Measurements from ENCODE around the gene SLC35F4. TPM values are rescaled to one million over a fixed set of nuclear protein-coding genes. Genes with fewer than 3 reads are reported as not detected.
A peak's percentile ranks its signal among the peaks of the same experiment; 100 is the strongest.
"Not testable (repeated sequence)": the region's sequence is repeated elsewhere in the genome, so short reads cannot be mapped to it uniquely, and the experiment has no call there.

The SLC35F4 gene
- polyA plus RNA-seq, 6 donors from 2014 or later = not detected

DNA sequence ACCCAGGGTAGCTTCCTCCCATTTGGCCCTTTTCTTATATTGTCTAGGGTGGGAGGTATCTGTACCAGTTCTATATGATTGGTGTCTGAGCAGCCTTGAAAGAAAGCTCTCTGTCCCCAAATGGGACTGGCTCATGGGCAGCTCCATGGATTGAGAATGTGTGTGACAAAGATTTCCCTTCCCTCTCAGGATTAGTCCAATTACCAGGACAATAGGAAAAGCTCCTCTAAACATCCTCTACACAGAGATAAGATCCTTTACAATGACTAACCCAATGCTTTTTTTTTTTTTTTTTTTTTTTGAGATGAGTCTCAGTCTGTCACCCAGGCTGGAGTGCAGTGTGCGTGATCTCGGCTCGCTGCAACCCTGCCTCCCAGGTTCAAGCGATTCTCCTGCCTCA lies 112.1 kb downstream of the SLC35F4 start:
- Mint-ChIP-seq H3K27ac (no peak overlapping the region), H3K4me3 (no peak overlapping the region), H3K4me1 (no peaks in the 10 kb centered on the region), H3K9me3 (peaks cover 0 to 7% (median 2%) of the 10 kb centered on the region in 7 donors), H3K36me3 (no peaks in the 10 kb centered on the region), H3K27me3 (no peaks in the 10 kb centered on the region)
- DNase-seq (no peak), ATAC-seq (ENCODE audit: low read depth in 2 of 2) (no peak)

DNA sequence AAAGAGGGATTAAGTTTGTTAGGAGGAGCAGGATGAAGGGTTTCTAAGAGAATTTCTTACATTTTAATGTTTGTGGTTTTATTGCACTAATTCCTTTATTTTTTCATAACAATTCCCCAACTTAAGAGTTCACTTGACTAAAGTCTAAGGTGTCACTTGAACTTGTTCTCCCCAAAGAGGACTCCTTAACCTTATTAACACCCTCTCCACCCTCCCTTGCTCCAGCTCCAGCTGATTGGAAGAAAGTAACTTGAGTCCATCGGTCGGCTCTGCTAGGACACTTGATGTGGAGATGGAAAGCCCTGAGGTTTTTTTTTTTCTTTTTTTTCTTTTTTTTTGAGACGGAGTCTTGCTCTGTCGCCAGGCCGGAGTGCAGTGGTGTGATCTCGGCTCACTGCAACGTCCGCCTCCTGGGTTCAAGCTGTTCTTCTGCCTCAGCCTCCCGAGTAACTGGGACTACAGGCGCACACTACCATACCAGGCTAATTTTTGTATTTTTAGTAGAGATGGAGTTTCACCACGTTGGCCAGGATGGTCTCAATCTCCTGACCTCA lies 113.7 kb downstream of the SLC35F4 start:
- not testable (repeated sequence) for H3K9me3 Mint-ChIP-seq; H3K27me3 Mint-ChIP-seq; H3K4me3 Mint-ChIP-seq; H3K36me3 Mint-ChIP-seq; DNase-seq; ATAC-seq (ENCODE audit: low read depth in 2 of 2); H3K27ac Mint-ChIP-seq; H3K4me1 Mint-ChIP-seq

DNA sequence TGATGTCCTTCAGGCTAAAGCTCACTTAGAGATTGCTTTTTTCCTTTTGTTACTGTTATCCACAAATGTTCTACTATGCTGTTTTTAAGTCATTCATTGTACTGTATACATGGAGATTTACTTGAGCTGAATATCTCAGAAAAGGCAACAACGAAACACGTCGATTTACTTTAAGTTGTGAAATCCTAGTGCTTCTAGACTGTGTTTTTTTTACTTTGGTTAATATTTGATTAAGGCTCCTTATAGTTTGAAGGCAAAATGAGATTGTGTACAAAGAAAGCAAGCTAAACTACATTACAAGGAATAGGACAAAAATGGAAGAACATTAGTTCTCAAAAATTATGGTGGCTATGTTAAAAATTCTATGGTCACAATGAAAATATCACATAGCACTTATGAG lies 114.5 kb downstream of the SLC35F4 start:
- H3K27me3 Mint-ChIP-seq = no peaks in the 10 kb centered on the region
- H3K9me3 Mint-ChIP-seq = peaks cover 0 to 5% (median 2%) of the 10 kb centered on the region in 7 donors
- ATAC-seq (ENCODE audit: low read depth in 2 of 2) = no peak
- H3K4me3 Mint-ChIP-seq = no peak overlapping the region
- no peaks in the 10 kb centered on the region for H3K4me1 Mint-ChIP-seq
- H3K36me3 Mint-ChIP-seq = no peaks in the 10 kb centered on the region
- no peak overlapping the region for H3K27ac Mint-ChIP-seq
- no peak for DNase-seq

DNA sequence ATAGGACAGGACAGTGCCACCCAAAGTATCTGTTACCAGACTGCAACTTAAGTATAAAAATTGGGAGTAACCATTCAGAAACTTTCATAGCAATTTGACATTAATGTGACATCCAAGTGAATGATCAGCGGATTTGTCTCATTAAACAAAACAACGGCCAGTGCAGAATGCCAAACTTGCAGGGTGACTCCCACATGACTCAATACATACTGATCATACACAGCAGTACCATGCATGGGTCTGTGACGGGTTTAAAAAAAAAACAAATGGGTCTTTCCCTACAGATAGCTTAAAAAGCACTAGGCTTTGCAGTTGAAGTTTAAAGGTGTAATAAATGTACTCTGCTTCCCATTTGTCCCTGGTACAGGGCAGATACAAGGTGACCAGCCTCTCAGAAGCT lies 116.6 kb downstream of the SLC35F4 start:
- no peaks in the 10 kb centered on the region for H3K27me3 Mint-ChIP-seq
- H3K36me3 Mint-ChIP-seq = no peaks in the 10 kb centered on the region
- DNase-seq (no peak), ATAC-seq (ENCODE audit: low read depth in 2 of 2) (no peak)
- H3K27ac Mint-ChIP-seq = no peak overlapping the region
- no peaks in the 10 kb centered on the region for H3K4me1 Mint-ChIP-seq
- no peak overlapping the region for H3K4me3 Mint-ChIP-seq
- H3K9me3 Mint-ChIP-seq = peaks cover 0 to 6% (median 4%) of the 10 kb centered on the region in 7 donors

DNA sequence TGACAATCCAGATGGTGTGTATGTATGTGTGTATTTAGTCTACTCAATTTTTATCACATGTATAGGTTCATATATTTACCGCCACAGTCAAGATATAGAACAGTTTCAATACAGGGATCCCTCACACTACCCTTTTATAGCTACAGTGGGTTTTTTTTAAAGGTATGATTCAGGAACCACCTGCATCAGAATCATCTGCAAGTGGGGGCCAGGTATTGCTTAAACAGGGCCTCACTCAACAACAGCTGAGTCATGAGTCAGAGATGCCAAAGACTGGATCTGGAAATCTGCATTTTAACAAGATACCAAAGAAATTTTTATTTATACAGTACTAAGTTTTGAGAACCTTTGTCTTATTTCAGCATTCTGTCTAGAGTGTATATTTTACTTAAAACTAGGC lies 117.6 kb downstream of the SLC35F4 start:
- Mint-ChIP-seq H3K27me3 (no peaks in the 10 kb centered on the region), H3K36me3 (no peaks in the 10 kb centered on the region), H3K4me1 (no peaks in the 10 kb centered on the region), H3K27ac (no peak overlapping the region), H3K4me3 (no peak overlapping the region), H3K9me3 (peaks cover under 1 to 12% (median 4%) of the 10 kb centered on the region in 7 donors)
- ATAC-seq (ENCODE audit: low read depth in 2 of 2) (no peak), DNase-seq (no peak)

GRCh38 chr14:57747036-57747435 lies 118.9 kb downstream of the SLC35F4 start:
- H3K4me3 Mint-ChIP-seq = no peak overlapping the region
- H3K27ac Mint-ChIP-seq = no peak overlapping the region
- DNase-seq (no peak), ATAC-seq (ENCODE audit: low read depth in 2 of 2) (no peak)
- H3K9me3 Mint-ChIP-seq = peaks cover 4 to 18% (median 10%) of the 10 kb centered on the region in 7 donors
- no peaks in the 10 kb centered on the region for H3K4me1 Mint-ChIP-seq
- no peaks in the 10 kb centered on the region for H3K27me3 Mint-ChIP-seq
- H3K36me3 Mint-ChIP-seq = no peaks in the 10 kb centered on the region

DNA sequence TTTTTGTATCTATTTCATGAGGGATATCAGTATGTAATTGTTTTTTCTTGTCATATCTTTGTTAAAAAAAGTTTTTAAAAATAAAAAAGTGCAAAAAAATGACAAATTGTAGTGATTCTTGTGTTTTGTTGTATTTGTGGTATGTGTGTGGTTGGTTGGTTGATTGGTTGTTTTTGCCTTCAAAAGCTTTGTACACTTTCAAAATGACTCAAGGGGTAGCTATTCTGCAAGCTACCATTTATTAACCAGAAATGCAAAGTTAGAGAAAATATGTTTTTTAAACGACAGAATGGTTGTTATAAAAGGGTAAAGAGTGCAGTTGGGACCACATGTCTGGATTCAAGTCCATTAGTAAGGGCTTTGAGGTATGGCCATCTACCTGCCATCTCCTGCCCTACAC lies 119.3 kb downstream of the SLC35F4 start:
- Mint-ChIP-seq H3K27ac (no peak overlapping the region), H3K4me1 (no peaks in the 10 kb centered on the region), H3K36me3 (no peaks in the 10 kb centered on the region), H3K27me3 (no peaks in the 10 kb centered on the region), H3K4me3 (no peak overlapping the region), H3K9me3 (peaks cover 2 to 20% (median 10%) of the 10 kb centered on the region in 7 donors)
- DNase-seq (no peak), ATAC-seq (ENCODE audit: low read depth in 2 of 2) (no peak)

DNA sequence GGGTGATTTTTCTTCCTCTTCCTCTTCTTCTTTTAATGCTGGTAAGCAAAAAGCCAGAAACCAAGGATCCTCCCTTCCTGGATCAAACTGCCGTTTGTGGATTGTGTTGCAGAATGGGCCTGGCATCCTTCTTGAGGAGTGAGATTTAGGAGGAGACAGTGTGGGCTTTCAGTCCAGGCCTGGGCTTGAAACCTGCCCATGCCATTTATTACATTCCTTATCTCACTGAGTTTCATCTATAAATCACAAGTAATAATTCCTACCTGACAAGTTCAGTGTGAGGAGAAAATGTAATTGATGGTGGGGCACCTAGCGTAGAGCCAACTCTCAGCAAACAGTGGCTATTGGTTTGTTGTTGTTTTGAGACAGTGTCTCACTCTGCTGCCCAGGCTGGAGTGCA lies 126.4 kb downstream of the SLC35F4 start:
- DNase-seq (no peak), ATAC-seq (ENCODE audit: low read depth in 2 of 2) (no peak)
- no peaks in the 10 kb centered on the region for H3K4me1 Mint-ChIP-seq
- no peak overlapping the region for H3K4me3 Mint-ChIP-seq
- peaks cover 0 to 6% (median 0%) of the 10 kb centered on the region in 3 donors for H3K27me3 Mint-ChIP-seq
- H3K9me3 Mint-ChIP-seq = peaks cover 3 to 21% (median 8%) of the 10 kb centered on the region in 7 donors
- no peak overlapping the region for H3K27ac Mint-ChIP-seq
- no peaks in the 10 kb centered on the region for H3K36me3 Mint-ChIP-seq

DNA sequence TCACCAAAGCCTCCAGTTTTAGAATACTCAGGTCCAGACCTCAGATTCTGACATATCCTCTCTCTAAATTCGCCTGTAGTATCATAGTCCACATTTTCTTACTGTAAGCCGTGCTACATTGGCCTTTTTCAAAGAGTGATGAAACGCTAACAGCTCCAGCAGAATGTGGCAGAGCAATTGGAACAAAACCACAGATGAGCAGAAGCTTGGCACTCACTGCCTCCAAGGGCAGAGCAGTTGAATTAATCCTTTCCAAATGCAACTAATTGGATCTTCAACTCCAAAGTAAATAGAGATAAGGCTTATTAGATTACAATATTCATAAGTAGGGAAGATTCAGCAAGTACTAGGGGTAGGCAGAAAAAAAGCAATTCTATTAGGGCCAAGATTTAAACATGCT lies 128.3 kb downstream of the SLC35F4 start:
- Mint-ChIP-seq H3K4me3 (no peak overlapping the region), H3K9me3 (peaks cover 0 to 14% (median 3%) of the 10 kb centered on the region in 7 donors), H3K27ac (no peak overlapping the region), H3K4me1 (no peaks in the 10 kb centered on the region), H3K36me3 (no peaks in the 10 kb centered on the region), H3K27me3 (peaks cover 0 to 6% (median 0%) of the 10 kb centered on the region in 3 donors)
- ATAC-seq (ENCODE audit: low read depth in 2 of 2) (no peak), DNase-seq (no peak)

DNA sequence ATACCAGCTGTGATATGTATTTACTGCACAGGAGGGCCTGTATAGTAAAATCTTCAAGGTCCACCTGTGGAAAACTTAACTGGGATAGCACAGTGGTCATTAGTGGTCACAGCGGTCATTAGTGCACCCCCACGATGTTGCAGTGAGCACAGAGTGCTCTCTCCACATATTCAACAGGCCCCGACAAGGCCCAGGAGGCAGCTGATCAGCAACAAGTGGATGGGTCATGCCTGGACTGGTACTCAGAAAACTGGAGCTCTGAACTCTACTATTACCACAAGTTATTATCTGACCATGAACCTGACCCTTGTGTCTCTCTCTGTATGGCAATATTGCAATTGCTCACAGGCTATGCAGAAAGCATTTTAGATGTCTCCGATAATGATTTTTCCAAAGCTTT lies 129.5 kb downstream of the SLC35F4 start:
- Mint-ChIP-seq H3K27me3 (peaks cover 0 to 5% (median 0%) of the 10 kb centered on the region in 3 donors), H3K4me3 (no peak overlapping the region), H3K36me3 (no peaks in the 10 kb centered on the region), H3K9me3 (peaks cover 0 to 5% (median 2%) of the 10 kb centered on the region in 7 donors), H3K4me1 (no peaks in the 10 kb centered on the region), H3K27ac (no peak overlapping the region)
- DNase-seq = no peak
- ATAC-seq (ENCODE audit: low read depth in 2 of 2) = no peak

GRCh38 chr14:57735276-57735675 lies 130.6 kb downstream of the SLC35F4 start:
- DNase-seq (no peak), ATAC-seq (ENCODE audit: low read depth in 2 of 2) (no peak)
- no peak overlapping the region for H3K27ac Mint-ChIP-seq
- no peaks in the 10 kb centered on the region for H3K27me3 Mint-ChIP-seq
- H3K9me3 Mint-ChIP-seq = peaks cover 0 to 2% (median 0%) of the 10 kb centered on the region in 7 donors
- H3K4me3 Mint-ChIP-seq = no peak overlapping the region
- no peaks in the 10 kb centered on the region for H3K4me1 Mint-ChIP-seq
- no peaks in the 10 kb centered on the region for H3K36me3 Mint-ChIP-seq

- no peaks in the 10 kb centered on the region for H3K36me3 Mint-ChIP-seq
- no peaks in the 10 kb centered on the region for H3K4me1 Mint-ChIP-seq
- H3K27ac Mint-ChIP-seq = no peak overlapping the region
- H3K27me3 Mint-ChIP-seq = no peaks in the 10 kb centered on the region
- ATAC-seq (ENCODE audit: low read depth in 2 of 2) = no peak
- DNase-seq = no peak
- peaks cover 0 to 5% (median under 1%) of the 10 kb centered on the region in 7 donors for H3K9me3 Mint-ChIP-seq
- no peak overlapping the region for H3K4me3 Mint-ChIP-seq
Measured at GRCh38 chr14:57732463-57733285, 133.2 kb downstream of the SLC35F4 start.

DNA sequence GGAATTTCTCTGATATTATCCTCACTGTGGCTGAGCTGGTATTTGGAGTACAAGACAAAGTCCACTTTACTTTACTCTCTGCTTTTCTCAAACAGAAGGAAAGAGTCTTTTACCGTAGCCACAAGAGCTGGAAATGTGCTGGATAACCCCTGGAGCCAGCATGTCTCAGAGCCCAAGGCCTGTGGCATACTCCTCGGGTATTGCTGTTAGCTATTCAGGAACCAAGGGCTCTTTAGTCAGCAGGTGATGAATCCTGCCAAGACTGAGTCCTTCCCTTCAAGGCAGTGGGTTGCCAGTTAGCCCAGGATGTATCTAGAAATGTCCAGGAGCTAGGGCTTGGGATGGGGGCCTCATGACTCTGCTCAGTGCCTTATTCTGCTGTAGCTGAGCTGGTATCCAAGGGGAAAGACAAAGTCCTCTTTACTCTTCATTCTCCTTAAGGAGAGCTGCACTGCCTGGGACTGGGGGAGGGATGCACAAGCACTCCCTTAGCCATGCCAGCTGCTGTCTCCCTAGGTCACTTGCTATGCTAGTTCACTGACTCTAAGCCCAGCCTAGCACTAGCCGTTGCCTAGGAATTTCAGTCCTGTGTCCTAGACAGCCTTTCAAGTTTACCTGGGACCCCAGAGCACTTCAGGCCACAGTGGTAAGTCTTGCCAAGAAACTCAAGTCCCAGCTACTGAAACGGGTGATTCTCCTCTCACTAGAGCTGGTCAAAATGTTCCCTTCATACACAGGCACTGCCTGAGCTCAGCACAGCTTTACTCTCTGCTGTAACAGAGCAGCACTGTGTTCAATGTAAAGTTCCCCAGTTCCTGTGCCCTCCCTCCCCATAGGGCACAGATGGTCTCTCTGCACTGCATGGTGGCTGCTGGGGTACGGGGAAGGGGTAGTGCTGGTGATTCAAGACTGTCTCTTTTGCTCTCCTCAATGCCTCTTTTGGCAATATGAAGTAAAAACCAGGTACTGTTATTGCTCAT lies 136.4 kb downstream of the SLC35F4 start:
- Mint-ChIP-seq H3K27ac (peak overlapping the region in 1 of 6 donors; percentile 43), H3K27me3 (no peaks in the 10 kb centered on the region), H3K36me3 (no peaks in the 10 kb centered on the region), H3K4me3 (no peak overlapping the region), H3K4me1 (no peaks in the 10 kb centered on the region), H3K9me3 (peaks cover 0 to 7% (median 0%) of the 10 kb centered on the region in 7 donors)
- DNase-seq (no peak), ATAC-seq (ENCODE audit: low read depth in 2 of 2) (no peak)

Data from naive B cell (primary cell).